Cardiac fibroblast (primary cell): ENCODE results near the gene SOBP.

Source experiments
- DNase-seq, 2 donors: peaks; one replicate each; pipeline versions ENCODE4 v3.0.0 to v3.0.0-alpha.2; 2010; ENCODE audit warnings: low read depth in 2 of 2
- H3K4me3 ChIP-seq, 2 donors: replicated peaks in 1 of 2; 1 replicate in 1 of 2; 2 replicates in 1 of 2; pipeline ENCODE4 v1.5.1; 2011; ENCODE audit warnings: low read depth in 2 of 2, low read length in 2 of 2, mild to moderate bottlenecking in 2 of 2, moderate library complexity in 1 of 2
- TF ChIP-seq, protein P1 (sequence below): IDR thresholded peaks from one replicate; pipeline ENCODE4 v1.5.1; 2011; ENCODE audit warnings: low read depth, mild to moderate bottlenecking, low read length, inconsistent platforms

SOBP gene, protein sequence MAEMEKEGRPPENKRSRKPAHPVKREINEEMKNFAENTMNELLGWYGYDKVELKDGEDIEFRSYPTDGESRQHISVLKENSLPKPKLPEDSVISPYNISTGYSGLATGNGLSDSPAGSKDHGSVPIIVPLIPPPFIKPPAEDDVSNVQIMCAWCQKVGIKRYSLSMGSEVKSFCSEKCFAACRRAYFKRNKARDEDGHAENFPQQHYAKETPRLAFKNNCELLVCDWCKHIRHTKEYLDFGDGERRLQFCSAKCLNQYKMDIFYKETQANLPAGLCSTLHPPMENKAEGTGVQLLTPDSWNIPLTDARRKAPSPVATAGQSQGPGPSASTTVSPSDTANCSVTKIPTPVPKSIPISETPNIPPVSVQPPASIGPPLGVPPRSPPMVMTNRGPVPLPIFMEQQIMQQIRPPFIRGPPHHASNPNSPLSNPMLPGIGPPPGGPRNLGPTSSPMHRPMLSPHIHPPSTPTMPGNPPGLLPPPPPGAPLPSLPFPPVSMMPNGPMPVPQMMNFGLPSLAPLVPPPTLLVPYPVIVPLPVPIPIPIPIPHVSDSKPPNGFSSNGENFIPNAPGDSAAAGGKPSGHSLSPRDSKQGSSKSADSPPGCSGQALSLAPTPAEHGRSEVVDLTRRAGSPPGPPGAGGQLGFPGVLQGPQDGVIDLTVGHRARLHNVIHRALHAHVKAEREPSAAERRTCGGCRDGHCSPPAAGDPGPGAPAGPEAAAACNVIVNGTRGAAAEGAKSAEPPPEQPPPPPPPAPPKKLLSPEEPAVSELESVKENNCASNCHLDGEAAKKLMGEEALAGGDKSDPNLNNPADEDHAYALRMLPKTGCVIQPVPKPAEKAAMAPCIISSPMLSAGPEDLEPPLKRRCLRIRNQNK

DNA sequence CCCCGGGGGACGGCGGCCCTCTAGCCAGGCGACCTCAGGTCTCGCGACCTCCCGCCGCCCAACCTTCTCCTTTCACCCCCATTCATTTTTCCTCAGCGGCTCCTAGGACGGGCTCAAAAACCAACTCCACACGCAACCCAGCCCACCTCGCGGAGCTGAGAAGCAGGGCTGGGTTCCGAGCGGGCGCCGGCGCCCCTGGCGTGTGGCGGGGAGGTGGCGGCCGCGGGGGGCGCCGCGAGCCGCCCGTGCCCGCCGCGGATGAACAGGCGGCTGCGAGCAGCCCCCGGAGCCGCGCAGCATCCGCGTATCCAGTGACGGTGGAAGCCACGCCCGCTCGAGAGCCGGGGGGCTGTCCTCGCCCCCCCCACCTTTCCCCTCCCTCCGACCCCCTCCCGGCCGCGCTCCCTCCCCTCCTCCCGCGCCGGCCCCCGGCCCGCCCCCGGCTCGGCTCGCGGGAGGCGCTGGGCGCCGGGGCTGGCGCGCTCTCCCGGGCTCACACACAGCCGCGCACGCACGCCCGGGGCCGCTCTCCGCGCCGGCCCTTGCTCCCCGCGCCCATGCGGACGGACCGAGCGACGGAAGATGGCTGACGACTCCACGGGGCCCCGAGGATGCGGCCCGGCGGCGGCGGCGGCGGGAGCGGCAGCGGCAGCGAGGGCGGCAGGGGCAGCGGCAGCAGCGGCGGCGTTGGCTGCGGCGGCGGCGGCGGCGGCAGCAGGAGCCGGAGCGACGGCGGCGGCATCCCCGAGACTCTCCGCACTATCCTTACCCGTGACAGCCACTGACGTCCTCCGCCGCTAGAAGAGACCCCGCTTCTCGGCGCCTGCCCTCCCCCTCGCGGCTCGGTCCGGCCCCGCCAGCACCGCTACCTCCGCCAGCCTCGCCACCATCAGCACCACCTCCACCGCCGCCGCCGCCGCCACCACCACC, at the start of gene SOBP:
Gene SOBP (plus strand): TSS at position 482 of the 930 bp plus-strand sequence. CDS start 500 bp downstream, outside the sequence.
- TF ChIP-seq, protein P1, sequence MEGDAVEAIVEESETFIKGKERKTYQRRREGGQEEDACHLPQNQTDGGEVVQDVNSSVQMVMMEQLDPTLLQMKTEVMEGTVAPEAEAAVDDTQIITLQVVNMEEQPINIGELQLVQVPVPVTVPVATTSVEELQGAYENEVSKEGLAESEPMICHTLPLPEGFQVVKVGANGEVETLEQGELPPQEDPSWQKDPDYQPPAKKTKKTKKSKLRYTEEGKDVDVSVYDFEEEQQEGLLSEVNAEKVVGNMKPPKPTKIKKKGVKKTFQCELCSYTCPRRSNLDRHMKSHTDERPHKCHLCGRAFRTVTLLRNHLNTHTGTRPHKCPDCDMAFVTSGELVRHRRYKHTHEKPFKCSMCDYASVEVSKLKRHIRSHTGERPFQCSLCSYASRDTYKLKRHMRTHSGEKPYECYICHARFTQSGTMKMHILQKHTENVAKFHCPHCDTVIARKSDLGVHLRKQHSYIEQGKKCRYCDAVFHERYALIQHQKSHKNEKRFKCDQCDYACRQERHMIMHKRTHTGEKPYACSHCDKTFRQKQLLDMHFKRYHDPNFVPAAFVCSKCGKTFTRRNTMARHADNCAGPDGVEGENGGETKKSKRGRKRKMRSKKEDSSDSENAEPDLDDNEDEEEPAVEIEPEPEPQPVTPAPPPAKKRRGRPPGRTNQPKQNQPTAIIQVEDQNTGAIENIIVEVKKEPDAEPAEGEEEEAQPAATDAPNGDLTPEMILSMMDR, result no peak
- peak; percentile 38 to 70 for DNase-seq
- H3K4me3 ChIP-seq, result peak within 1 kb of the TSS; percentile 68 to 83

DNA sequence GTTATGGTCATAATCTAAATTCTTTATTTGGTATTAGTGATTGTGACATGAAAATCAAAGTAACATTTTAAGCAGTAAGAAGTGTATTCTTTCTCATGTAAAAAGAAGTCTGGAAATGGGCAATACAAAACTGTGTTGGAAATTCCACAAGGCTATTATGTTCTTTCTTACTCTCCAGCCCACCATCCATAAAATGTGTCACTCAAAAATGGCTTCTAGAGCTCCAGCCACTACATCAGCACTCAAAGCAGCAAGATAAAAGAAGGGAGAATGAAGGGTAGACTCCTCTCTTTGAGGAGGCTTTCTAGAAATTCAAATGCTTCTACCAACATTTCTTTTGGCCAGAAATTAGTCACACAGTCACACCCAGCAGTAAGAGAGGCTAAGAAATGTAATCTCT, 49.0 kb upstream of the SOBP start:
- TF ChIP-seq, protein P1, result no peak
- H3K4me3 ChIP-seq, result no peak overlapping the region
- DNase-seq, result no peak

DNA sequence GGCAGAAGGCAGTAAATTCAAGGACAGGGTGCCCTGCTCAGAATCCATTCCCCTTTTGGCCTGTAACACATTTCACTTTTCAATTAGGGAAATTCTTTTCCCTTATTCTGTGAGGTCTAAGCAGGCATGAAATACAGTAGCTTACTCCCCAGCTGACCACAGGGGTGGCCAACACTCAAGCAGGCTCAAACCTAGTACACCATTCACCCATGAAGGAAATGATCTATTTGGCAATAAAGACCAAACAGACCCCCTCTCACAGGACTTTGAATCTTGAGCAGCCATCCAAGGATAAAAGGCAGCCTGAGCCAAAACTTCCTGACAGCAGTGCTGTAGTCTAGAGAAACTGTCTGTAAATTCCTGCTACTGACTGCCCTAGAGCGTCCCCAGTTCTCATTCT, 48.2 kb upstream of the SOBP start:
- TF ChIP-seq, protein P1, result no peak
- DNase-seq, result no peak
- no peak overlapping the region for H3K4me3 ChIP-seq

DNA sequence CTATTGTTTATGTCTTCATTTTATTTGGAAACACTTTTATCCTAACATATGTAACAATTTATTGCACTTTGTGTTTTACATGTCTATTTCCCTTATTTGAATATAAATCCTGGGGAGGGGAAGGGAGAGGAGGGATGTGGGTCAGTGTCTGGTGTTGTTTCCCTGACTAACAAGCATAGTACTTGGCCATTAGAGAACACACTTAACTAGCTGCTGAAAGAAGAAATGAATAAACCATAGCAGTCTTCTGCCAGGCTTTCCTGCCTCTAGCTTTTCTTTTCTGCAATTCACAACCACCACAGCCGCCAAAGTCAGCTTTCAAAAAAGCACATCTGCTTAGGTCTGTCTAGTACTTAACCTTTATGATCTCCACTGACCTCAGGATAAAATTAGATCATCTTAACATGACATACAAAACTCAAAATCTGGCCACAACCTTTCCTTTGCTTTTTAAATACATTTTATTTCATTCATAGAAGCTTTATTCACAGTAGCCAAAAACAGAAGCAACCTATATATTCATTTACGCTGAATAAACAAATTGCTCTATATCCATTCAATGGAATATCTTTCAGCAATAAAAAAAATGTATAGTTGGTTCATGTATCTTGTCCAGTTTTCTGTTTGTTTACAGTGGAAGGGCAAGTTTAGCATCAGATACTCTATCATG, 46.8 kb upstream of the SOBP start:
- H3K4me3 ChIP-seq, result no peak overlapping the region
- no peak for DNase-seq
- TF ChIP-seq, protein P1, result no peak

DNA sequence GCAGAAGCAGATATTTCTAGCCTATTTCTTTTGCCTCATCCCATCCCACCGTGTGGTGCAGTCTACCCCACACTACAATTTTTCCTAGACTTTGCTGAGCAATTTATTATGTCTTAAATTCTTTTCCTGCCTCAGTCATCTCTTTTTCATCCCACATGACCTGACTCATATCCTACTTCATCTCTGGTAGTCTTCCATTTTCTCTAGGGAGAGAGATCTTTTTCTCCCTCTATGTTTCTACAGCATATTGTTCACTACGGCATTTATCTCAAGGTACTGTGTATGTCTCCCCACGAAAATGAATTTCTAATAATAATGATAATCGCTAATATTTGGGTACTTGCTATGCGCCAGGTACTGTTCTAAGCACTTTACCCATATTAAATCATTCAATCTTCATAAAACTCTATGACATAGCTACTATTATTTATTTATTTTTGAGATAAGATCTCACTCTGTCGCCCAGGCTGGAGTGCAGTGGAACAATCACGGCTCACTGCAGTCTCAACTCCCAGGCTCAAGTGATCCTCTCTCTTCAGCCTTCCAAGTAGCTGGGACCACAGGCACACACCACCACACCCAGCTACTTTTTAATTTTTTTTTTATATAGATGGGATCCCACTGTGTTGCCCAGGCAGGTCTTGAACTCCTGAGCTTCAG, 46.2 kb upstream of the SOBP start:
- peak in 1 of 2 donors; percentile 64 for DNase-seq

More for the DNA sequence above, 46.2 kb upstream of the SOBP start:
- TF ChIP-seq, protein P1, result no peak
- H3K4me3 ChIP-seq, result no peak overlapping the region
